ENCODE data around the gene AMIGO1. TPM values are rescaled to one million over a fixed set of nuclear protein-coding genes. Genes with fewer than 3 reads are reported as not detected.

The AMIGO1 gene
- total RNA-seq, 1 experiment from 2014 or later: 1.1 TPM

DNA sequence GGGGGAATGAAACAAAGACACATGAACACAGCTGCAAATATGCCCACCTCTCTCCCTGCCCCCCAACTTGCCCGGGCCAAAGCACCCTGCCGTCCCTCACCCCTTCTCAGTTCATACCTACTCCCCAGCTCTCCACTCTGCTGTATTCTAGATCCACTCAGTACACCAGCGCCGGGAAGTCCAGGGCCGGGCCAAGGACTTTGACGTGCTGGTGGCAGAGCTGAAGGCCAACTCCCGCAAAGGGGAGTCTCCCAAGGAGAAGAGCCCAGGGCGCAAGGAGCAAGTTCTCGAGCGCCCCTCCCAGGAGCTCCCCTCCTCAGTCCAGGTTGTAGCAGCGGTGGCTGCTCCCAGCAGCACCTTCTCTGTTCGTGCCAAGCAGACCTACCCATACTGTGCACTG is 20.8 kb downstream of the AMIGO1 start:
- H3K36me3 ChIP-seq (replicated peaks; ENCODE audit: control insufficient read depth, insufficient read depth, low read length): peaks cover 1% of the 10 kb centered on the region
- no peak overlapping the region for H3K4me3 ChIP-seq (ENCODE audit: insufficient read depth, low read depth, low read length)
- DNase-seq: no peak
- no peaks in the 10 kb centered on the region for H3K27me3 ChIP-seq (ENCODE audit: control insufficient read depth, insufficient read depth, low read length)

DNA sequence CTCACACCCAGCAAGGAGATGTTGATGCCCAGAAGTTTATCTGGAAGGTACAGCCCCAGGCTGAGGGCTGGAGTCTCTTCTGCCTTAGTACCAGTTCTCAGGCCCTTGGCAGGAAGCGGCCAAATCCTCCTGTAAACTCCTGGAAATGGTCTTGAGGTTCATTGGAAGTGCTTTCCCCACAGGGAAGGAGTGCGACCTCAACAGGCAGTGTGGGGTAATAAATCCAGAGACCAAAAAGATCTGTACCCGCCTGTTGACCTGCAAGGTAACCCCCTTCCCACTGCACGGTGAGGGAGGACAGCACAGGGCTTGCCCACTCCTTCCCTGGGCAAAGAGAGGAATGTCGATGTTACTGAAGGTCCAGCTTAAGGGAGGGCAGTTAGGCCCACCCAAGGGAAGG is 21.3 kb downstream of the AMIGO1 start:
- DNase-seq: peak; percentile 81
- H3K27me3 ChIP-seq (ENCODE audit: control insufficient read depth, insufficient read depth, low read length): no peaks in the 10 kb centered on the region
- H3K36me3 ChIP-seq (replicated peaks; ENCODE audit: control insufficient read depth, insufficient read depth, low read length): peaks cover 1% of the 10 kb centered on the region
- H3K4me3 ChIP-seq (ENCODE audit: insufficient read depth, low read depth, low read length): no peak overlapping the region

DNA sequence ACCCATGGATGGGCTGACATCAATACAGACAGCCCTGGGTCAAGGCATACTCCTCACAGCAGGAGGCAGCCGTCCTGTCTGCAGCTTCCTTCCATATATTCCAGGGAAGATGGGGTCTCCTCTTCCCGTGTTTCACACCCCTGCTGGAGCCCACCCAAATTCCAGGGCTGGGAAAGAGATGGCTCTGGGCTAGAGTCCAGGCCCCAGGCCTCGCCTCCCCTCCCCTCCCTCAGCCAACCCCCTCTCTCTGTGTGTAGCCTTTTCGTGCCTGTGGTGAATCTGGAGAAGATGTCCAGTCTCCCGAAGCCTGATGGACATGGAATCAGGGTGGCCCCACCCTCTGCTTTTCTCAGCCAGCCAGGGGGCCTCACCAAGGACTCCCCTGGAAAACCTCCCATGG is 22.3 kb downstream of the AMIGO1 start:
- Histone ChIP-seq H3K4me3 (ENCODE audit: insufficient read depth, low read depth, low read length) (no peak overlapping the region), H3K36me3 (replicated peaks; ENCODE audit: control insufficient read depth, insufficient read depth, low read length) (peaks cover 1% of the 10 kb centered on the region), H3K27me3 (ENCODE audit: control insufficient read depth, insufficient read depth, low read length) (no peaks in the 10 kb centered on the region)
- DNase-seq: no peak

DNA sequence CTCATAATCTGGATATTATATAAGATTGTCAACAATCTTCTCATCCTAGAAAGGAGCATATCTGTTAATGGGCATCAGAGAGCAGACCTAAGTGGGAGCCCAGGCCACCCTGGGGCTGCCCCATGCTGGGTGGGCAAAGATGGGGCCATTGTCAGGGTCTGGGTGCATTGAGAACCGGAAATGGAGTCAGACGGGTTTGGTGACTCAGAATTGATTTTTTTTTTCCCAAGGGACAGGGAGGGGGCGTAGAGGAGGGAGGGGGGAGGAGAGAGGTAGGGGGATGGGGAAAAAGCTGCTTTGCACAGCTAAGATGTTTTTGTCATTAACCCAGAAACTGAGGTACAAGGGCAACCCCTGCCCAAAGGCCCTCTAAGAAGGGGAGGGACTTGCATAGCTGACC is 24.5 kb downstream of the AMIGO1 start:
- peak; percentile 68 for DNase-seq
- H3K36me3 ChIP-seq (replicated peaks; ENCODE audit: control insufficient read depth, insufficient read depth, low read length): peaks cover 1% of the 10 kb centered on the region
- no peaks in the 10 kb centered on the region; the same call in 1 of the 2 replicates for H3K27me3 ChIP-seq (ENCODE audit: control insufficient read depth, insufficient read depth, low read length)
- peak overlapping the region; percentile 74 for H3K4me3 ChIP-seq (ENCODE audit: insufficient read depth, low read depth, low read length)

DNA sequence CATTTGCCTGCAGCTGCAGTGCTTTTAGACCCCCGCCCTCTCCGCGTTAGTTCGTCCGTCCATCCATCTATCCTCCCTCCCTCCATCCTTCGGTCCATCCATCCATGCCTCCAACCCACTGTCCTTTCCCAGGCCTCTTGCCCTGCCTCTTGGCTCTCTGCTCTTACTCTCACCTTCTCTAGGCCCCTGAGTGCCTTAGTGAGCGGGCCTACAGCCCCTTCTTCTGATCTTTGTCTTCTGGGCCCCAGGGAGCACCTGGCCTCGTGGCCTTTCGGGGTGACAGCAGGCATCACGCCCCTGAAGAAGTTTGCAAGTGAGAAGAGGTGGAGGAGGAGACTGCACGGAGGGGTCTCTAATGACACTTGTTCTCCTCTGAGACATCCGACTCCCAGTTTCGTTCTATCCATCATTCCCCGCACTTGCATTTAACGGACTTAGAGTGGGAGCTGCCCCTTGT is 25.0 kb downstream of the AMIGO1 start:
- Histone ChIP-seq H3K4me3 (ENCODE audit: insufficient read depth, low read depth, low read length) (peak overlapping the region; percentile 74), H3K36me3 (replicated peaks; ENCODE audit: control insufficient read depth, insufficient read depth, low read length) (peaks cover 1% of the 10 kb centered on the region), H3K27me3 (ENCODE audit: control insufficient read depth, insufficient read depth, low read length) (no peaks in the 10 kb centered on the region; the same call in 1 of the 2 replicates)
- DNase-seq: peak; percentile 71

DNA sequence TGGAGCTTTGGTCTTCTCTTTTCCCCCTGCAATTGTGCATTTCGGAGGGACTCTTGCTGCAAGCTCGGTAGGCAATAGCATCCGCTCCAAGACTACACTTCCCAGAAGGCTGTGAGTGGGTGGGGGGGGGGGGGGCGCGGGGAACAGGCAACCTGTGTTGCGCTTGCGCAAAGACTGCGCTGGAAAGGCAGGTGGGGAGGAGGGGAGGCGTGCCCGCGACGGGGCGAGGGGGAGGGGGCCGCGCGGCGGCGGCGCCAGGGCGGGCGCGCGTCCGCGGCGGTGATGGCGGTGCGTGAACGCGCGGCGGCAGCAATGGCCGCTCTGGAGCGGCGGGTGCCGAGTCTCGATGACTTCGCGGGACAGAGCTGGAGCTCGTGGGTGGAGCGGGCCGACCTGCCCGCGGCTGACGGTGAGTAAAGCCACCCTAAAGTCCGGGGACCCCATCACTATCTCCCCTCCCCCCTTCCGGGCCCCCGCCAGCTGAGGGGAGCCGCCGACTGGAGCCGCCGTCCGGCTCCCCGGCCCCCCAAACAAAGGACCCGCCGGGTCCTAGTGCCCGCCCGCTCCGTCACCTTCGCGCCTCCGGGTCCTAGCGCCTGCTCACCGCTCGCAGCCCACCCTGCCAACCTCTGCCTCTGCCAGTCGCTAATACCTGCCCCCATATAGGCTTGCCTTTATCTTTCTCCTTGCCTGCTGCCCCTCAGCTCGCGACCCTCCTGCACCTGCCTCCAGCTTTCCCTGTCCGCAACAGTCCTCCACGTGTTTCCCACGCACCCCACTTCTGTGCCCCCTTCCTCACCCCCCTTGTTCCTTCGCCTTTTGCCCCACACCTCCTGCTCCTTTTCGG is 25.6 kb downstream of the AMIGO1 start, which contains the start of gene ATXN7L2:
Gene ATXN7L2 (plus strand): TSS at position 234 of the 847 bp plus-strand sequence. CDS start 49 bp downstream, at position 283.
- peak; percentile 100 for DNase-seq
- Histone ChIP-seq H3K36me3 (replicated peaks; ENCODE audit: control insufficient read depth, insufficient read depth, low read length) (no peaks in the 10 kb centered on the region; the same call in 1 of the 2 replicates), H3K4me3 (ENCODE audit: insufficient read depth, low read depth, low read length) (peak within 1 kb of the TSS; percentile 74), H3K27me3 (ENCODE audit: control insufficient read depth, insufficient read depth, low read length) (no peaks in the 10 kb centered on the region; the same call in 1 of the 2 replicates)

DNA sequence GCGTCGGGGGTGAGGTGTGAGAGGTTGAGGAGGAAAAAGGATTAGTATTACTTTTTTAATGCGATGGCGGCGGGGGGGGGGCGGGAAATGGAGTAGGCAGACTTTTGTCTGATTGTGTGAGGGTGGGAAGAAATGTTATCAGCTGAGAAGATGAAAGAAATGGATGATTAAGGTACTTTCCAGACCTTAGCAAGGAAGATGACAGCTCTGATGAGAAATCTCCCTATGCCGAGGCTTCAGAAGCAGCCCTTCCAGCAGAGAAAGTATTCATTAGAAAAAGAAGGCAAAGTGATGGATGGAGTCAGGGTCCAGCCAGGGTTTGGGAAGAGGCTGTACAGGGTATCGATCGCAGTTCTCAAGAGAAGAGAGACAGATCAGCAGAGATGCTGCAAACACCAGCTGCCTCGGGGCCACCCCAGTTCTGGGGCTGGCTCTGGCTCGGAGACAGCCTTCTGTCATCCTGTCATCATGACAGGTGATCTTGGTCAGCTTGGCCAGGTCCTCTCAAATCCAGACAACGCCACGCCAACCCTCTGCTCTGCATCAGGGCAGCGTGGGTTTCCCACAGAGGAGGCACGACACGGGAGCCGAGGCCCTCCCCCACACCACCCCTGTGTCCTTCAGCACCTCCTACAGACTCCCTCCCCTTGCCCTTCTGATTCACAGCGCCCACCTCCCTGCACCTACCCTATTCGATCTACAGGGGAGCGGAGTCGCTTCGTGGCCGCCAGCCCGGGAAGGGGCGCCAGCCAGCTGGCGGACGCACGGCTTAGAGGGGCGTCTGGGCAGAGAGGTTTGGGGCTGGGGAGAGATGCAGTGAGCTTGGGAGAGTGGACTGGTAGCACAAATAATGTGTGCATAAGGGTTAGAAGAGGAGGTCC is 26.5 kb downstream of the AMIGO1 start:
- peak overlapping the region; percentile 70 for H3K4me3 ChIP-seq (ENCODE audit: insufficient read depth, low read depth, low read length)
- peak; percentile 90 for DNase-seq

DNA sequence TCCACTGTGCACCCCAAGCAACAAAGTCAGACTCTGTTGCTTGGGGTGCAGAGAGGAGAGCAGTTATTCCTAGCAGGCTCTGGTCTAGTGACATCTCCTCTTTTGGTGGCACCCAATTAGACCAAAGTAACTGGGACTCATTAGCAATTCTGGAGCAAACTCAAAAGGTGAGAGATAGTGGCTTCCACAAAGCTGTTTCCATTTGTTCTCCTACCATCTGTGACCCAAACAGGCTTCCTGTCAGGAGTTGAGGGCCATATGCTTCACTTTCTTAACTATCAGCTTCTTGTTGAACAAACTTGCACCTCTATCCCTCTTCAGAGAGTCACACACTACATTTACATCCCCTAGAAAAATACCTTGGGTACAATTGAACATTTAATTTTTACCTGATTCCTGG is 27.3 kb downstream of the AMIGO1 start:
- Histone ChIP-seq H3K4me3 (ENCODE audit: insufficient read depth, low read depth, low read length) (no peak overlapping the region), H3K36me3 (replicated peaks; ENCODE audit: control insufficient read depth, insufficient read depth, low read length) (no peaks in the 10 kb centered on the region; the same call in 1 of the 2 replicates), H3K27me3 (ENCODE audit: control insufficient read depth, insufficient read depth, low read length) (peaks cover 2% of the 10 kb centered on the region; the same call in 1 of the 2 replicates)
- DNase-seq: no peak

More for the DNA sequence above, 26.5 kb downstream of the AMIGO1 start:
- H3K27me3 ChIP-seq (ENCODE audit: control insufficient read depth, insufficient read depth, low read length): no peaks in the 10 kb centered on the region; the same call in 1 of the 2 replicates
- no peaks in the 10 kb centered on the region; the same call in 1 of the 2 replicates for H3K36me3 ChIP-seq (replicated peaks; ENCODE audit: control insufficient read depth, insufficient read depth, low read length)

DNA sequence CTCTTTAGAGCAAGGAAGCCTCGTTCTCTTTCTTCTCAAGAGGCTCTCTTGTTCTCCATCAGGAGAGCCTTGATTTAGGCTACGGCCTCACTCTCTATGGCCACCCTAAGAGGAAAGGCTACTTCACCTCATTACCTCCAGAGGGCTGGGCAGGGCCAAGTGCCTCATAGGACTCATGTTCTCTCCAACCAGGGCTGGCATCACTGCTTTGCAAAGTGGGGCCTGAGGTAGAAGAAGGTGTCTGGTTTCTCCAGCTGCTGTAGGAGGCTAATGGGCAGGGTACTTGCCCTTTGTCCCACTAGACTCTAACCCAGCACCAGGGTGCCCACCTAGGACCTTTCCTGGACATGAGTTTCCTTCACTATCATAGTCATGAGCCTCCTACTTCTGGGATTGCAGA is 27.9 kb downstream of the AMIGO1 start:
- DNase-seq: no peak
- Histone ChIP-seq H3K36me3 (replicated peaks; ENCODE audit: control insufficient read depth, insufficient read depth, low read length) (no peaks in the 10 kb centered on the region; the same call in 1 of the 2 replicates), H3K27me3 (ENCODE audit: control insufficient read depth, insufficient read depth, low read length) (peaks cover 2% of the 10 kb centered on the region; the same call in 1 of the 2 replicates), H3K4me3 (ENCODE audit: insufficient read depth, low read depth, low read length) (no peak overlapping the region)

DNA sequence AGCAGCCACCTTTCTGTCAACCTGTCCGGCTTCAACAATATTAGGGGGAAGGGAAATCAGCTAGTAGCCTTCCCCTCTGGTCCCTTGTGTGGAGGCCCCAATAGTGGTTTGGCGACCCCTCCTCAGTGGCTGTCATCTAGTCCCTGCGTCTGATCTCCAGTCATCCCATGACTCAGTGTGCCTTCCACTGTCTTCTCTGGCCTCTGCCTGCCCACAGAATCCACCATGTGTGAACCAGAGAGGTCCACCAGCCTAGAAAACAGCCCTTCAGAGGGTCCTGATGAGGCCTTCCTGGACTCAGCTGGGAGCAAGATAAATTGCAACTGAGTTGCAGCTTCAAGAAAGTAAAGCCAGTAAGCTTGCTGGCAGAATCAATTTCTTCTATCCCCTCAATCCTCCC is 29.6 kb downstream of the AMIGO1 start:
- no peak overlapping the region for H3K4me3 ChIP-seq (ENCODE audit: insufficient read depth, low read depth, low read length)

DNA sequence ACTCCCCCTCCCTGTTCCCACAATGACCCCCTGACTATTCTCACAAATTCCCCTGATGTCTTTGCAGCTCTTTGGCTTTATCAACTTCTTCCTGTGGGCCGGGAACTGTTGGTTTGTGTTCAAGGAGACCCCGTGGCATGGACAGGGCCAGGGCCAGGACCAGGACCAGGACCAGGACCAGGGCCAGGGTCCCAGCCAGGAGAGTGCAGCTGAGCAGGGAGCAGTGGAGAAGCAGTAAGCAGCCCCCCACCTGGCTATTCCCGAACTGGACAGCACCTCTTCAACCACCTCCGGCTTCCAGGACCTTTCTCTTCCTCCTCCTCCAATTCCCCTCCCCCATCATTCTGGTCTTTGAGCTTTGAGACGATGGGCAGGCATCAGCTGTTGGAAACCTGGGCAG is 30.2 kb downstream of the AMIGO1 start:
- no peak overlapping the region for H3K4me3 ChIP-seq (ENCODE audit: insufficient read depth, low read depth, low read length)
- no peaks in the 10 kb centered on the region for H3K36me3 ChIP-seq (replicated peaks; ENCODE audit: control insufficient read depth, insufficient read depth, low read length)
- peak; percentile 28 for DNase-seq
- H3K27me3 ChIP-seq (ENCODE audit: control insufficient read depth, insufficient read depth, low read length): peaks cover 3% of the 10 kb centered on the region; the same call in 1 of the 2 replicates

More for the DNA sequence above, 29.6 kb downstream of the AMIGO1 start:
- DNase-seq: peak; percentile 20
- Histone ChIP-seq H3K27me3 (ENCODE audit: control insufficient read depth, insufficient read depth, low read length) (peaks cover 3% of the 10 kb centered on the region; the same call in 1 of the 2 replicates), H3K36me3 (replicated peaks; ENCODE audit: control insufficient read depth, insufficient read depth, low read length) (no peaks in the 10 kb centered on the region)

DNA sequence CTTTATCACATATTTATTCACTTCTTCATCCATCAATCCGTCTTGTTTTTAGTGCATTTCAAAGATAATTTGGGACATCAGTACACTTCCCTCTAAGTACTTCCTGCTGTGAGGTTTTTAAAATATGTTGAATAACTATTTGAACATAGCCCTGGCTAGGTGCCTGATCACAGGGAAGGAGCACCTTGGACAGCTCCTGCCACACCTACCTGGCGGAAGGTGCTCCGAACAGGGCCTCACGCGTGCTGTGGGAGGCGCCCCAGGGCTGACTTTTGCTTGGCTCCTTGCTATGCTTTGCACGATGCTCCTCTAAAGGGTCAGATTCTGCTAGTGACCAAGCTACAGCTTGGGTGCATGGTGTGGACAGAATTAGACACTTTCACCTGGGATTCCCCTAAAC is 30.7 kb downstream of the AMIGO1 start:
- Histone ChIP-seq H3K4me3 (ENCODE audit: insufficient read depth, low read depth, low read length) (no peak overlapping the region), H3K36me3 (replicated peaks; ENCODE audit: control insufficient read depth, insufficient read depth, low read length) (no peaks in the 10 kb centered on the region), H3K27me3 (ENCODE audit: control insufficient read depth, insufficient read depth, low read length) (peaks cover 3% of the 10 kb centered on the region; the same call in 1 of the 2 replicates)
- peak; percentile 84 for DNase-seq

DNA sequence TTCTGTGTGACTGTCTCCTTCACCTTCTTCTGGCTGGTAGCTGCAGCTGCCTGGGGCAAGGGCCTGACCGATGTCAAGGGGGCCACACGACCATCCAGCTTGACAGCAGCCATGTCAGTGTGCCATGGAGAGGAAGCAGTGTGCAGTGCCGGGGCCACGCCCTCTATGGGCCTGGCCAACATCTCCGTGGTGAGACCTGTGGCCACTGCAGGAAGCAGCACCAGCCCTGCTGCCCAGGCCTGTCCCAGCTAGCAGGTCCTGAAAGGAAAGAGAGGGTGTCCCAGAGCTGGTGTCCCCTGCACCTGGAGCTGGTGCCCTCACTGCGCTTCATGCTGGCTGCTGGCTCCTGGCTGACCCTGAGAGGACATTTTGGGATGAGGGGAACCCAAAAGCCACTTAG is 31.7 kb downstream of the AMIGO1 start:
- Histone ChIP-seq H3K27me3 (ENCODE audit: control insufficient read depth, insufficient read depth, low read length) (peaks cover 3% of the 10 kb centered on the region; the same call in 1 of the 2 replicates), H3K36me3 (replicated peaks; ENCODE audit: control insufficient read depth, insufficient read depth, low read length) (no peaks in the 10 kb centered on the region), H3K4me3 (ENCODE audit: insufficient read depth, low read depth, low read length) (no peak overlapping the region)
- no peak for DNase-seq

DNA sequence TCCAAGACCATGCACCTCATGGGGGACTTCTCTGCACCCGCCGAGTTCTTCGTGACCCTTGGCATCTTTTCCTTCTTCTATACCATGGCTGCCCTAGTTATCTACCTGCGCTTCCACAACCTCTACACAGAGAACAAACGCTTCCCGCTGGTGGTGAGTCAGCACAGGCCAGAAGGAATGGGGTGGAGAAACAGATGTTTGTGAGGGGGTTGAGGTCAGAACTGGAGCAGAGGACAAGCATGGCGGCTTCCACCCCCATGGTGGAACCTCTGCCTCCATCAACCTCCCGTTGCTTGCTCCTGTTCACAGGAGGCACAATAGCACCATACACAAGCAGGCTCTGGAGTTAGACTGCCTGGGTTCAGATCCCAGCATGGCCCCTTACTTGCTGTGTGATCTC is 32.7 kb downstream of the AMIGO1 start:
- Histone ChIP-seq H3K4me3 (ENCODE audit: insufficient read depth, low read depth, low read length) (no peak overlapping the region), H3K27me3 (ENCODE audit: control insufficient read depth, insufficient read depth, low read length) (peaks cover 3% of the 10 kb centered on the region; the same call in 1 of the 2 replicates), H3K36me3 (replicated peaks; ENCODE audit: control insufficient read depth, insufficient read depth, low read length) (no peaks in the 10 kb centered on the region)
- no peak for DNase-seq
